GM08714 (cell line): ENCODE results near the gene QARS1.
A peak's percentile ranks its signal among the peaks of the same experiment; 100 is the strongest.

Experiments
- H3K4me3 ChIP-seq: fragments of 200-500 bp; sonication (Bioruptor generic); 2 replicates; pipeline ENCODE4 v1.5.1; 2014; ENCODE audit warnings: mild to moderate bottlenecking, low read length, inconsistent platforms
- ZNF274 ChIP-seq: IDR thresholded peaks from 2 replicates; pipeline ENCODE4 v1.6.1; 2012; ENCODE audit warnings: mild to moderate bottlenecking, low read depth, low read length

Gene QARS1

DNA sequence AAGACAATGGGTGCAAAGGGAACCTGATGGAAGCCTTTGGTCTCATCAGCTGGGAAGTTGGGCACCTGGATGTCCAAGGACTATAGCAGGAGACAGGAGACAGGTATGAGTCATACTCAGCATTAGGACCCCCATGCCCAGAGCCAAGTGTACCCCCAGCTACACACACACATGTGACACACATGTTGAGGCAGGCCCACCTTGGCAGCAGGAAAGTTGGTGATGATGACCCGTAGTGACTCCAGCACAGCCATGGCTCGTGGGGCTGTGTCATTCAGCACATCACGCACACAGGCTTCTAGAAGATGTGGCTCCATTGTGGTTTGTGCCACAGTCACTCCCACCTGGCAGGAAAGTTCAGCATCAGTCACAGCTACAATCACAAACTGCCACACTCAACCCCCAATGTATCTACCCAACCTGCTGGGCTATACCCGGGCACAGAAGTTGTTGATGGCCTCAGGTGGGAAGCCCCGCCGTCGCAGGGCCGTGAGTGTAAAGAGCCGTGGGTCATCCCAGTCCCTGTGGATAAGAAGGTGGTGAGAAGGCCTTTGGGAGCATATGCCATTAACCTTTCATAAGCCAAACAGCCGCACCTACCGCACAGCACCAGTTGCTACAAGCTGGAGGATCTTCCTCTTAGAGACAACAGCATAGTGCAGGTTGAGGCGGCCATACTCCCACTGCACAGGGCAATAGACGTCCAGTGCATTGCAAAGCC, 5.5 kb downstream of the QARS1 start:
- H3K4me3 ChIP-seq = no peak overlapping the region
- no peak for TF ChIP-seq ZNF274

DNA sequence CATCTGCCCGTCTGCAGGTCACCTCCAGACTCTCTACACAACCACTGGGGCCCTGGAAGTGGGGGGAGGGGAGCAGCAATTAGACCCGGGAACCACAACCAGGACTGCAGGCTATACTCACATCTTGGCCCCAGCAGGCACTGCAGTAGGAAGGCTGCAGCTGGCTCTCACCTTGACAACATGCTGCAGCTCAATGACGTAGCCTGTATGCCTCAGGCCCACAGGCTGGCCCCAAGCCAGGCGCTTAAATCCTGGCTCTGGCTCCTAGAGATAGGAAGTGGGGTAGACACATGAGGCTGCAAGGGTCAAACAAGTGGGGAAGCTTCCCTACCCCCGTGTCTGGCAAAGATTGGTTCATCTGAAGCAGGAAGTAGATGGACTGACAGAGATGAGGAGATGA, 6.1 kb downstream of the QARS1 start:
- no peak for TF ChIP-seq ZNF274
- H3K4me3 ChIP-seq = no peak overlapping the region

DNA sequence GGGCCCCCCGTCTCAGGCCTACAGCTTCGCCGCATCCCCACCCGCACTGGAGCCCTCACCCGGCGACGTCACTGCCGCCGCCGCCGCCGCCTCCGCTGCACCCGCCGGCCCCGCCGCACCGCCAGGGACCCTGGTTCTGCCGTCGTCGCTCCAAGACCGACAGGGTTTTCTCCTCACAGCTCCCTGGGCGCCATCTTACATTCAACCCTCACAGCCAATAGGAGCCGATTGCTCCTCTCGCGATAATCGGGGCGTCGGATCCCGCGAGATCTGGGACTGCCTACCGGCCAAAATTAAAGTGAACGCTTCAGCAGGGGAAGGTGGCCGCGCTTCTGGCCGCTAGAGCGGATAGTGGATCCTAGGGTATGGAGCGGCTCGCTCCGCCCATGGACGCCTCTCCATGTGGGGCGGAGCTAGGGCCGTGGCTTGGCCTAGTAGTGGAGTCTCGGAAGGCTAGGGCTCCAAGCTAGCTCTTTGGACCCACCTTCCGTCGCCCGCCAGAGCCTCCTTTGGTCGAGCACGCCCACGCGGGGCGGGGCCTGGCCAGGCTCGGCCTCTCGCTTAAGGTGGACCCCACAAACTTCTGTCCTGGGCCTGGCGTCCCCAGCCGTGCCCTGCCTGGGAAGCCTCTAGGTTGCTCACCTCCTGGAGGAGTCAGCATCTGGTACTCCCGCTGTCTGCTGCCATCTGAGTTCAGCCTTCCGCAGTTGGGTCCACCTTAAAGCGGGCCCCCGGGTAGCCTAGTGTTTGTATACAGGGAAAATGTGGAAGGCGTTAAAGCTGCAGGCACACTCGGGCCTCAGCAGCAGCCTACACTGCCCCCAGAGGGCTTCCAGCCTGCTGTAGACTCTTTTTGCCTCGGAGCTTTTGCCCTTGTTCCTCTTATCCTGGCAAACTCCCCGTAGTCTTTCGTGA, 10.4 kb downstream of the QARS1 start, which contains the start of gene QRICH1:
QRICH1 (minus strand) TSS at position 219 of the 915 bp plus-strand sequence. CDS start 17,054 bp downstream, outside the sequence.
- no peak for TF ChIP-seq ZNF274
- peak within 1 kb of the TSS; percentile 77 for H3K4me3 ChIP-seq

DNA sequence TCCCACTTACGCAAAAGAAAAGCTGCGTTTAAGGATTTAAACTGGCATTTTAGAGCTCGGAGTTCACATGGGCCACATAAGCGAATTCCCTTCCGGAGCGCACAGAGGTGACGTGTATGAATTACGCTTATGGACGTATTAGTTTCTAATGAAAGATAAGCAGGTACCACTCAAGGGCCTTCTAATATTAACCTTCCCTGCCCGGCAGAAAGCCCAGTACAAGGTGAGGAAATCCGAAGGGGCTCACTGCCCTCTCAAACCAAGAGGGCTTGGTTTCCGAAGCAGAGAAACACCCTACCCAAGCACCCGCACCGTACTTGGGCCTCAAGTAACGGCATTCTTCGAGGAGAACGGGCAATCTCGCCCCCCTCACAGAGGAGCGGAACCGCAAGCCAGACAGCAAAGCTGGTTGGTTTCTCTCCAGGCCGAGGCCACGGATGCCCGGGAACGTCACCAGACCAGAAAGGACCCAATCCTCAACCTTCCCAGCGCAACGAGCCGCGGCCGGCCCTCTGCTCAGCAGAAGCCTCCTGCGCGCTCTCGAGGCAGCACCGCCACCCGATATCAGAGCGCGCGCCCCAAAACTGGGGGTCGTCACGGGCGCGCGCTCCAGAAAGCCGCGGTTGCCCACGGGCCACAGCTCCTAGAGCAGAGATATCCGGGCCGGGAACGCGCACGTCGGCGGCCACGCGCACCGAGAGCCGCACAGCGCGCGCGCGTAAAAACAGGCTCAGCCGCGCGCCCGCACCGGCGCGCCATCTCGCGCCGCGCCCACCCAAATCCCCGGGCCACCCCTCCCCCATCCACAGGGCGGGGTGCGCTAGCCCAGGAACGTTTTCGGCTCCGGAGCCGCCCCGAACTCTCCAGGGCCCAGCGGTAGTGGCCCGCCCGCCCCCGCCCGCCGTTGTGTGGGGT, 11.4 kb downstream of the QARS1 start:
- peak overlapping the region; percentile 77 for H3K4me3 ChIP-seq
- TF ChIP-seq ZNF274 = no peak

DNA sequence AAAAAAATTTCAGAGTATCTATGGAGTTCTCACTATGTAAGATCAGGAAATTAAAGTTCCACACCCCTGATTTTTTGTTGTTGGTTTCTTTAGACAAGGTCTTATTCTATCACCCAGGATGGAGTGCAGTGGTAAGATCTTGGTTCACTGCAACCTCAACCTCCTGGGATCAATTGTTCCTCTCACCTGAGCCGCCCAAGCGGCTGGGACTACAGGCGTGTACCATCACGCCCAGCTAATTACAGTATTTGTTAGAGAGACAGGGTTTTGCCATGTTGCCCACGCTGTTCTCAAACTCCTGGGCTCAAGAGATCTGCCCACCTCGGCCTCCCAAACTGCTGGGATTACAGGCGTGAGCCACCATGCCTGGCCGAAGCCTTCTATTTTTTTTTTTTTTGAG, 23.1 kb downstream of the QARS1 start:
- H3K4me3 ChIP-seq = no peak overlapping the region
- no peak for TF ChIP-seq ZNF274

DNA sequence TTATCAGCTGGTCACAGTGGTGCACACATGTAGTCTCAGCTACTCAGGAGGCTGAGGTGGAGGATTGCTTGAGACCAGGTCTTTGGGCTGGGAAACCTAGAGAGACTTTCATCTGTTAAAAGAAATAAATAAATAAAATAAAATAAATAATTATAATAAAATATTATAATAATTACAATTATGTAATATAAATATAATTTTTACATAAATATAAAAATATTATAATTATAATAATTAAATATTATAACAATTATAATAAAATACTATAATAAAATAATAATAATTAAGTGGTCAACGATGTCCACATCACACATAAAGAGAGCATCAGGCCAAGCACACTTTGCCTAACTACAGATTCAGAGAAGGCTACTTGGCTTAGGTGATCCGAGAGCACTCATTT, 25.3 kb downstream of the QARS1 start:
- no peak for TF ChIP-seq ZNF274
- H3K4me3 ChIP-seq = no peak overlapping the region

DNA sequence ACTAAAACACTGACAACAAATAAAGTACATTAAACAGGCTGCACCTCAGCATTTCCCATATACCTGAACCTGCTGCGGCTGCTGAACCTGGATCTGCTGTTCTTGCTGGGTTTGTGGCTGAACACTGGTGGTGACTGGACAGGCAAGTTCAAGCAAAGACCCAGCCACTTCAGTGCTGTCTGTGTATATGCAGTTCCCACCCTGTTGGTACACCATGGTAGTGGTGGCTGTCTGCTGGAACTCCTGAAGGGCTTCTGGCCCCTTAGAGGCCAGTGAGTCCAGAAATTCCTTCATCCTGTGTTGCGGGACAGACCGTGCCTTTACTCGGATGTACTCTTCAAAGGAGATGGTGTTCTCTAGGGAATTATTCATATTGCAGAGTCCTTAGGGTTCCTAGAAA, 27.9 kb downstream of the QARS1 start:
- no peak for TF ChIP-seq ZNF274
- H3K4me3 ChIP-seq = no peak overlapping the region

DNA sequence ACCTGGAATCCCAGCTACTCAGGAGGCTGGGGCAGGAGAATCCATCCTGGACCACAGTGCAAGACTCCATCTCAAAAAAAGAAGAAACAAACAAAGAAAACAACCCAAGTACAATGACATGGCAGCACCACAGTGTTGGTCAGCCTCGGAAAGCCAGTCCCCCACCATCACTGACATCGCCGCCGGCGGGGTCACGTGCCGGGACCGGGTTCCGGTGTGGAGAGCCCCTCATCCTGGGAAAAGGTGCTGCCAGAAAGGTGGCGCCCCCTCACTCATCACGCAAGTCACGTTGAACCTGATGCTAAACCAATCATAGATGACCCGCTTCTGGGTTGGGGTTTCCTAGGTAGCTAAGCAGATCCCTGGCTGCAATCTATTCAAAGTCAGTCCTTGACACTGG, 28.4 kb downstream of the QARS1 start:
- H3K4me3 ChIP-seq = no peak overlapping the region
- no peak for TF ChIP-seq ZNF274

DNA sequence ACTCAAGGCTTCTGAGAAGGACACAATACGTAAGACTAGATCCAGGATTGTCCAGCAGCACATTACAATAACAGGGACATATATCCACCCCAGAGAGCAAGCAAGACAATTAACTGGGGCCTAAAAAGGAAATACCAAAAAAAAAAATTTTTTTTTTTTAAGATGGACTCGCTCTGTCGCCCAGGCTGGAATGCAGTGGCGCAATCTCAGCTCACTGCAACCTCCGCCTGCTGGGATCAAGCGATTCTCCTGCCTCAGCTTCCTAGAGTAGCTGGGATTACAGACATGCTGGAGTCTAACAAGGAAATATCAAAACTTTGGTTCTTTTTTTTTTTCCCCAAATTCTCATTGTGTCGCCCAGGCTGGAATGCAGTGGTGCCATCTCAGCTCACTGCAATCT, 46.5 kb downstream of the QARS1 start:
- H3K4me3 ChIP-seq = no peak overlapping the region
- no peak for TF ChIP-seq ZNF274

DNA sequence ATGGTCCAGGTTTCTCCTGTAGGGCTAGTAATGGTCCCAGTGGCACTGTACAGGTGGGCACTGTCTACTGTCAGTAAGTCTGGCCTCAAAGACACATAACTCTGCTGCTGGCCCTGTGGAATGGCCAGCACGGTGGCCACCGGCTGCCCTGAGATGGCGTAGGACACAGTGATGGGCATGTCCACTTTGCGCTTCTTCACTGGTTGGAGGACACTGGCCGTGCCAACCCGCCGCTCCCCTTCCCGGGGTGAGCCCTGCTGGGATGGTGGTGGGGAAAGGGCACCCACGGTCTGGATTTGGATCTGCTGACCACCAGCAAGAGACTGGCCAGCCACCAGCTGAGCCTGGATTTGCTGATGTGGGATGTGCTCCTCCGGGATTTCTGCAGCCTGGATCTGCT, 47.3 kb downstream of the QARS1 start:
- no peak overlapping the region for H3K4me3 ChIP-seq
- TF ChIP-seq ZNF274 = no peak

DNA sequence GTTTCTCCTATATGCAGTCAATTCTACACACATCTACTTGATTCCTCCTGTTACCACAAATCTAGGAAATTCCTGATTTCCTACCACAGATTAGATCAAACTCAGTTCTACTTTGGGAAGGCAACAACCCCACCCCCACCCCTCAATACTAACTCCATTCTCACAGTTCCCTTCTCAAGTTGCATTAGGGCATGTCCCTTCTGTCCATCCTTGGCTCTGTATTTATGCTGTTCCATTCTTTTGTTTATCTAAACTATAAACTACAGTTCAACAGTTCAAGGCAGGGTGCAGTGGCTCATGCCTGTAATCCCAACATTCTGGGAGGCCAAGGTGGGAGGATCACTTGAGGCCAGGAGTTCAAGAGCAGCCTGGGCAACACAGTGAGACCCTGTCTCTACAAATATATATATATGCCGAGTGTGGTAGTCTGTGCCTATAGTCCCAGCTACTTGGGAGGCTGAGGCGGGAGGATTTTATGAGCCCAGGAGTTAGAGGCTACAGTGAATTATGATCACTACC, 50.2 kb downstream of the QARS1 start:
- no peak overlapping the region for H3K4me3 ChIP-seq
- no peak for TF ChIP-seq ZNF274

DNA sequence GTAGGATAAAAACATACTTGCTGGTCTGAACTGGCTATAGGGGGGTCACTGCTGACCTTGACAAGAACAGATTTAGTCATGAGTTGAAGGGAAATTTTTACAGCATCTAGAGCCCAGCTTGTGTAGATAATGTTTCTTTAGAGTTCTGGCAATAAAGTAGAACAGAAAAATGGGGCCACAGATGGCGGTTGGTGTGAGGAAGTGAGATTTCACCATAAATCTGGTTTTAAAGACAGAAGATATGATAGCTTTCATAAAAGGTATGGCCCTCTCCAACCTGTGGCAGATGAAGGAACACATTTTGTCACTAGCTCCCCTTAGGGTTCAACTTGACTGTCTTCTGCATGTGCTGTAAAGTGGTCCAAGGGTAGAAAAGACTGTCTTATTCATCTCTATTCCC, 51.0 kb downstream of the QARS1 start:
- TF ChIP-seq ZNF274 = no peak

More for the DNA sequence above, 51.0 kb downstream of the QARS1 start:
- H3K4me3 ChIP-seq = no peak overlapping the region
